HEK293 (cell line): Measurements from ENCODE around the gene MAGEB3.

Experiments used
- CTCF ChIP-seq: fragments of 450-650 bp; formaldehyde crosslinking; IDR thresholded peaks from 2 replicates; pipeline ENCODE4 v1.5.1; 2016; ENCODE audit warnings: missing biosample characterization, missing genetic modification characterization
- YY1 ChIP-seq: fragments of 450-650 bp; formaldehyde crosslinking; IDR thresholded peaks from 2 replicates; pipeline ENCODE4 v1.5.1; 2018; ENCODE audit warnings: missing biosample characterization, missing genetic modification characterization
- ZNF274 ChIP-seq, 2 experiments: fragments of 200-500 bp in 1 of 2; fragments of 450-650 bp in 1 of 2; sonication (Bioruptor generic) in 1 of 2; formaldehyde crosslinking in 1 of 2; IDR thresholded peaks; 2 replicates each; pipeline versions ENCODE4 v1.5.1 to v1.6.1; 2014 to 2016; ENCODE audit warnings: borderline replicate concordance in 1 of 2, inconsistent platforms in 1 of 2, low read length in 1 of 2, missing biosample characterization in 1 of 2, missing genetic modification characterization in 1 of 2
- ZNF302 ChIP-seq: fragments of 450-650 bp; formaldehyde crosslinking; IDR thresholded peaks from 2 replicates; pipeline ENCODE4 v1.5.1; 2016; ENCODE audit warnings: missing biosample characterization, missing genetic modification characterization, low read depth
- ZNF529 ChIP-seq: fragments of 450-650 bp; formaldehyde crosslinking; IDR thresholded peaks from 2 replicates; pipeline ENCODE4 v1.5.1; 2017; ENCODE audit warnings: missing genetic modification characterization, missing biosample characterization; ENCODE audit not compliant: insufficient replicate concordance

DNA sequence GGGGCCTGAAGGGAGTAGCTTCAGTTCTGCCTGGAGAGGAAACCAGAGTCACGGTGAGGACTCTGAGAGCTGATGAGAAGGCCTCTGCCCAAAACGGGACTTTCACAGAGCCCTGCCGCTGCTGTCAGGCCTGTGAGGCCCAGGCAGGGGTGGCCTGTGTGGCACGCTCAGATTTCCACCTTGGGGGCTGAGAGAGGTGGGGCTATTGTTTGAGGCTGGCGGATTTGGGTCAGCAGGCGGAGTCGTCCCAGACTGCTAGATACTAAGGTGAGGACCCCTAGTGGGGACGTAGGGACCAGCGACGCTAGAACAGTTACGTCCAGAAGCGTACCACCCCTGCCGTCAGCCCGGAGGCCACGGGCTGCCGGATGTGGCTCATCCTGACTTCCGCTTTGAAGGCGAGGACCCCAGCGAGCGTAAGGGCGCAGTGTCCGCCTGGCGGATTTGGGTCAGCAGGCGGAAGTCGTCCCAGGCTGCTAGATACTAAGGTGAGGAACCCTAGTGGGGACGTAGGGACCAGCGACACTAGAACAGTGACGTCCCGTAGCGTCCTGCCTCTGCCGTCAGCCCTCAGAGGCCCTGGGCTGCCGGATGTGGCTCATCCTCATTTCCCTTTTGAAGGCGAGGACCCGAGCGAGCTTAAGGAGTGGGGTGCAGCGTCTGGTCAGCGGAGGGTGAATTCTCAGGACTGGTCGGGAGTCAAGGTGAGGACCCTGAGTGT lies 16.5 kb downstream of the MAGEB3 start, which contains the start of gene MAGEB1:
- TF ChIP-seq ZNF302 (no peak), ZNF529 (tag by site-specific recombination) (no peak), CTCF (tag by site-specific recombination) (no peak), YY1 (tag by site-specific recombination) (no peak), ZNF274 (IDR thresholded peaks at IDR 0.05; ENCODE audit: low read length) (no peak), ZNF274 (tag by site-specific recombination; IDR thresholded peaks at IDR 0.05; ENCODE audit: borderline replicate concordance) (no peak)
